ENCODE measurements around the gene IPO4. TPM values are rescaled to one million over a fixed set of nuclear protein-coding genes. Genes with fewer than 3 reads are reported as not detected.

The IPO4 gene
- total RNA-seq, 1 experiment from 2014 or later = 102 TPM

DNA sequence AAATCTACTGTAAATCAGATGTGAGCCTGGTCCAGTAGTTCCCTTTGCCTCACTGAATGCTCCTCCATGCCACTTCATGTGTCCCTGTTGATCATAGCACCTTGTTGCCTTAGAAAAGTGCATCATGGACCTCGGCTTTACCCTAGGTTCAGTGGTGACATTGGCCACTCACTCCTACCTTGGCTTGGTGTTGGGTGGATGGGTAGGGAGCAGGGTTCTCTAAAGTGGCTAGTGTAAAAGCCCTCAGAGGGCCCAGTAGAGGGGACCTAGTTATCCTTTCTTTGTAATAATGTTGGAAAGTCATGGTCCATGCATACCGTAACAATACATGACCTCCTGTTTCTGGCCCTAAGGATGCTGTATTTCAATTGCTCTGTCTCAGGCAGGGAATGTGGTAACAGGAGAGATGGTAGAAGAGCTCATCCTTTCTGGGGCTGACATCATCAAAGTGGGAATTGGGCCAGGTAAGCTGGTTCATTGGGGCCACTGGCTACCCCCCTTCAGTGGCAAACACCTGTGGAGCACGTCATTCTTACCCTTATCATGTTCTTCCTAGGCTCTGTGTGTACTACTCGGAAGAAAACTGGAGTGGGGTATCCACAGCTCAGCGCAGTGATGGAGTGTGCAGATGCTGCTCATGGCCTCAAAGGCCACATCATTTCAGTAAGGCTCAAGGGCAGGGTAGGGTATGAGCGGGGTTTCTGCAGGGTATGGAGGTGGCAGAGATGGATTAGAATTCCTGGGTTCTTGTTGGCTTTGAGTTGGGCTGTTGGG, 48.3 kb upstream of the IPO4 start (continued):
- TF ChIP-seq SIN3A (IDR thresholded peaks at IDR 0.05; ENCODE audit: low read depth) (no peak), SRF (IDR thresholded peaks at IDR 0.05; ENCODE audit: low read depth) (no peak), POLR2AphosphoS5 (IDR thresholded peaks at IDR 0.05; ENCODE audit: low read depth, low read length) (no peak)
- TF ChIP-seq, protein P1, sequence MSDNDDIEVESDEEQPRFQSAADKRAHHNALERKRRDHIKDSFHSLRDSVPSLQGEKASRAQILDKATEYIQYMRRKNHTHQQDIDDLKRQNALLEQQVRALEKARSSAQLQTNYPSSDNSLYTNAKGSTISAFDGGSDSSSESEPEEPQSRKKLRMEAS (IDR thresholded peaks at IDR 0.05) = no peak

- H3K9me3 ChIP-seq (ENCODE audit: control insufficient read depth in 1 of 2, insufficient read depth in 1 of 2, low read depth in 1 of 2, low read length in 2 of 2) = no peaks in the 10 kb centered on the region
- no TSS peak for BruUV-seq (replicated peaks)
Observed at GRCh38 chr14:24235804-24236688, 47.4 kb upstream of the IPO4 start.

More at GRCh38 chr14:24235804-24236688, 47.4 kb upstream of the IPO4 start:
- peaks cover 45 to 58% of the 10 kb centered on the region in 2 experiments; a peak in 3 of 4 replicates for H3K36me3 ChIP-seq (ENCODE audit: control insufficient read depth in 1 of 2, insufficient read depth in 2 of 2, low read length in 2 of 2)
- H4K20me1 ChIP-seq (ENCODE audit: insufficient read depth) = no peaks in the 10 kb centered on the region
- ChIA-PET CTCF (interaction anchor here (1.0 kb wide), 1 partner anchor 127 kb away, joined by 3 read pairs; no protein-coding TSS in a partner anchor), RAD21 (ENCODE audit: low non-redundant PET in 1 of 2, low total read pairs in 2 of 2, uncharacterized antibody in 2 of 2, unreplicated experiment in 2 of 2) (no interaction called here), POLR2A (no interaction called here)
- no peak overlapping the region for H3K9ac ChIP-seq (ENCODE audit: low read length)
- H2AFZ ChIP-seq (ENCODE audit: low read depth, low read length, poor library complexity, severe bottlenecking) = no peak overlapping the region
- no peaks in the 10 kb centered on the region for H3K27me3 ChIP-seq (ENCODE audit: insufficient read depth, low read length)
- DNase-seq (ENCODE audit: low read depth, low spot score) (no peak), ATAC-seq (no peak)
- no peaks in the 10 kb centered on the region for H3K9me2 ChIP-seq (ENCODE audit: insufficient read depth)
- TF ChIP-seq EGR1 (IDR thresholded peaks at IDR 0.05; ENCODE audit: low read depth) (no peak), CTCF (IDR thresholded peaks at IDR 0.05 in 2 of 3, conservative IDR thresholded peaks at IDR 0.05 in 1 of 3; ENCODE audit: borderline replicate concordance in 1 of 3, insufficient read depth in 1 of 3, low read depth in 2 of 3, low read length in 2 of 3) (no peak), ELF1 (IDR thresholded peaks at IDR 0.05; ENCODE audit: borderline replicate concordance, low read depth) (no peak), SIN3A (IDR thresholded peaks at IDR 0.05; ENCODE audit: low read depth) (no peak), TCF7L2 (IDR thresholded peaks at IDR 0.05; ENCODE audit: borderline replicate concordance, extremely low read depth, insufficient read depth, insufficient read length) (no peak), RAD21 (IDR thresholded peaks at IDR 0.05; ENCODE audit: low read depth) (no peak), SP1 (IDR thresholded peaks at IDR 0.05; ENCODE audit: low read depth) (no peak), EZH2phosphoT487 (IDR thresholded peaks at IDR 0.05; ENCODE audit: borderline replicate concordance) (no peak), FOSL1 (IDR thresholded peaks at IDR 0.05; ENCODE audit: low read depth) (no peak)
- TF ChIP-seq, protein P1 (IDR thresholded peaks at IDR 0.05) = no peak
- TF ChIP-seq, protein P2, sequence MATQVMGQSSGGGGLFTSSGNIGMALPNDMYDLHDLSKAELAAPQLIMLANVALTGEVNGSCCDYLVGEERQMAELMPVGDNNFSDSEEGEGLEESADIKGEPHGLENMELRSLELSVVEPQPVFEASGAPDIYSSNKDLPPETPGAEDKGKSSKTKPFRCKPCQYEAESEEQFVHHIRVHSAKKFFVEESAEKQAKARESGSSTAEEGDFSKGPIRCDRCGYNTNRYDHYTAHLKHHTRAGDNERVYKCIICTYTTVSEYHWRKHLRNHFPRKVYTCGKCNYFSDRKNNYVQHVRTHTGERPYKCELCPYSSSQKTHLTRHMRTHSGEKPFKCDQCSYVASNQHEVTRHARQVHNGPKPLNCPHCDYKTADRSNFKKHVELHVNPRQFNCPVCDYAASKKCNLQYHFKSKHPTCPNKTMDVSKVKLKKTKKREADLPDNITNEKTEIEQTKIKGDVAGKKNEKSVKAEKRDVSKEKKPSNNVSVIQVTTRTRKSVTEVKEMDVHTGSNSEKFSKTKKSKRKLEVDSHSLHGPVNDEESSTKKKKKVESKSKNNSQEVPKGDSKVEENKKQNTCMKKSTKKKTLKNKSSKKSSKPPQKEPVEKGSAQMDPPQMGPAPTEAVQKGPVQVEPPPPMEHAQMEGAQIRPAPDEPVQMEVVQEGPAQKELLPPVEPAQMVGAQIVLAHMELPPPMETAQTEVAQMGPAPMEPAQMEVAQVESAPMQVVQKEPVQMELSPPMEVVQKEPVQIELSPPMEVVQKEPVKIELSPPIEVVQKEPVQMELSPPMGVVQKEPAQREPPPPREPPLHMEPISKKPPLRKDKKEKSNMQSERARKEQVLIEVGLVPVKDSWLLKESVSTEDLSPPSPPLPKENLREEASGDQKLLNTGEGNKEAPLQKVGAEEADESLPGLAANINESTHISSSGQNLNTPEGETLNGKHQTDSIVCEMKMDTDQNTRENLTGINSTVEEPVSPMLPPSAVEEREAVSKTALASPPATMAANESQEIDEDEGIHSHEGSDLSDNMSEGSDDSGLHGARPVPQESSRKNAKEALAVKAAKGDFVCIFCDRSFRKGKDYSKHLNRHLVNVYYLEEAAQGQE (IDR thresholded peaks at IDR 0.05; ENCODE audit: low read depth) = no peak
- intact Hi-C loops (cut with micrococcal nuclease) = no loop called here
- H3K4me3 ChIP-seq (replicated peaks in 1 of 2; ENCODE audit: low read depth in 1 of 2, low read length in 2 of 2) = no peak overlapping the region
- peaks cover 55% of the 10 kb centered on the region for H3K79me2 ChIP-seq (ENCODE audit: insufficient read depth, low read length)
- H3K4me1 ChIP-seq (ENCODE audit: control insufficient read depth in 1 of 2, insufficient read depth in 2 of 2, low read length in 2 of 2) = peaks cover 9 to 28% of the 10 kb centered on the region in 2 experiments
- no peak overlapping the region for H3K4me2 ChIP-seq (ENCODE audit: low read length)
- no peak overlapping the region for H3K27ac ChIP-seq (ENCODE audit: low read depth, low read length)
